ENCODE results near the gene OXSR1. TPM values are rescaled to one million over a fixed set of nuclear protein-coding genes. Genes with fewer than 3 reads are reported as not detected.

OXSR1 gene
- total RNA-seq, 6 experiments from 2014 or later: 12.0 to 20.3 (median 15.2) TPM

DNA sequence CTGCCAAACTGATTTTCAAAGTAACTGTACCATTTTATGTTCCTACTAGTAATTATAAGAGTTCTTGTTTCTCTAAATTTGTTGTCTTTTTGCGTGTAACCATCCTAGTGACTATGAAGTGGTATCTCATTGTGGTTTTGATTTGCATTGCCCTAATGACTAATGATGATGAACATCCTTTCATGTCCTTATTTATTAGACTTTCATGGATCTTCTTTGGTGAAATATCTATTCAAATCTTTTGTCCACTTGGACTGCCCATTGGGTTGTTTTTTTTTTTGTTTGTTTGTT is 3.6 kb downstream of the OXSR1 start:
- Histone ChIP-seq H3K27ac (no peak overlapping the region), H3K36me3 (no peaks in the 10 kb centered on the region), H3K9me3 (no peaks in the 10 kb centered on the region), H3K4me1 (peaks cover 0 to 25% (median 0%) of the 10 kb centered on the region in 4 donors), H3K4me3 (no peak overlapping the region), H3K27me3 (no peaks in the 10 kb centered on the region)
- TF ChIP-seq POLR2A (IDR thresholded peaks at IDR 0.05): no peak
- TF ChIP-seq, protein P1, sequence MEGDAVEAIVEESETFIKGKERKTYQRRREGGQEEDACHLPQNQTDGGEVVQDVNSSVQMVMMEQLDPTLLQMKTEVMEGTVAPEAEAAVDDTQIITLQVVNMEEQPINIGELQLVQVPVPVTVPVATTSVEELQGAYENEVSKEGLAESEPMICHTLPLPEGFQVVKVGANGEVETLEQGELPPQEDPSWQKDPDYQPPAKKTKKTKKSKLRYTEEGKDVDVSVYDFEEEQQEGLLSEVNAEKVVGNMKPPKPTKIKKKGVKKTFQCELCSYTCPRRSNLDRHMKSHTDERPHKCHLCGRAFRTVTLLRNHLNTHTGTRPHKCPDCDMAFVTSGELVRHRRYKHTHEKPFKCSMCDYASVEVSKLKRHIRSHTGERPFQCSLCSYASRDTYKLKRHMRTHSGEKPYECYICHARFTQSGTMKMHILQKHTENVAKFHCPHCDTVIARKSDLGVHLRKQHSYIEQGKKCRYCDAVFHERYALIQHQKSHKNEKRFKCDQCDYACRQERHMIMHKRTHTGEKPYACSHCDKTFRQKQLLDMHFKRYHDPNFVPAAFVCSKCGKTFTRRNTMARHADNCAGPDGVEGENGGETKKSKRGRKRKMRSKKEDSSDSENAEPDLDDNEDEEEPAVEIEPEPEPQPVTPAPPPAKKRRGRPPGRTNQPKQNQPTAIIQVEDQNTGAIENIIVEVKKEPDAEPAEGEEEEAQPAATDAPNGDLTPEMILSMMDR (IDR thresholded peaks at IDR 0.05): no peak
- WGBS (ENCODE audit: insufficient coverage, low coverage, low lambda C conversion rate, missing lambda C conversion rate): 75% methylated on average over 1 of the region's 1 CpG
- ATAC-seq: no peak
- intact Hi-C loops (cut with DNase I): no loop called here
- DNase-seq: no peak

DNA sequence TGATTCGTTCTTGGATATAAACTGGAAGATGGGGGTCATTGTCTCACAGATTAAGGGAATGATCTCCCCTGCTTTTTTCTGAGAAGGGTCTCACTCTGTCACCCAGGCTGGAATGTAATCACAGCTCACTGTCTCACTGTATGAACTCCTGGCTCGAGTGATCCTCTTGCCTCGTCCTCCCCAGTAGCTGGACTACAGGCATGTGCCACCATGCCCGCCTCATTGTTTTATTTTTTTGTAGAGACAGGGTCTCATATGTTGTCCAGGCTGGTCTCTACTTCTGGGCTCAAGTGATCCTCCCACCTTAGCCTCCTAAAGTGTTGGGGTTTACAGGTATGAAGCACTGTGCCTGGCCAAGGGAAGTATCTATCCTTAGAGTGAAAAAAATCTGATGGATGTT is 5.4 kb downstream of the OXSR1 start:
- intact Hi-C loops (cut with DNase I): no loop called here

DNA sequence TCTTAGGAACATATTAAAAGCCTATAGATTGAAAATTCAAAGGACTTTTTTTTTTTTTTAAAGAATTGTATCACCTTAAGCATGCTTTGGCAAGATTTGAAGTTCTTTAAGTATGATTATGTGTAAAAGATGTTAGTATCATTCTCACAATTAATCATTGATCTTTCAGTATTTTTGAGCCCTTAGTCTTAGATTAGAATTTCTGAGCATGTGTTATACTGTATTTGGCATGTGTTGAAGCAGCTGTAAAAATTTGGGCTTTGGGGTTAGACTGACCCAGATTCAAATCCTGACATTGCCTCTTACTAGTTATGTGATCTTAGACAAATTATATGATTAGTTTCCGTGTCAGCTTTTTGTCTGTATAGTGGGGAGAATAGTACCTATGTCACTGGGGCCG is 6.3 kb downstream of the OXSR1 start:
- TF ChIP-seq, protein P1 (IDR thresholded peaks at IDR 0.05): no peak
- no peak for TF ChIP-seq POLR2A (IDR thresholded peaks at IDR 0.05)
- Histone ChIP-seq H3K36me3 (no peaks in the 10 kb centered on the region), H3K4me3 (no peak overlapping the region), H3K27ac (no peak overlapping the region), H3K27me3 (no peaks in the 10 kb centered on the region), H3K9me3 (no peaks in the 10 kb centered on the region), H3K4me1 (peaks cover 0 to 15% (median 0%) of the 10 kb centered on the region in 4 donors)
- ATAC-seq: no peak
- no peak for DNase-seq
- intact Hi-C loops (cut with DNase I): no loop called here
- WGBS (ENCODE audit: insufficient coverage, low coverage, low lambda C conversion rate, missing lambda C conversion rate): 79% methylated on average over 2 of the region's 2 CpGs

More for the DNA sequence above, 5.4 kb downstream of the OXSR1 start:
- 78% methylated on average over 4 of the region's 4 CpGs for WGBS (ENCODE audit: insufficient coverage, low coverage, low lambda C conversion rate, missing lambda C conversion rate)
- ATAC-seq (no peak), DNase-seq (no peak)
- H3K4me1 ChIP-seq: peaks cover 0 to 21% (median 0%) of the 10 kb centered on the region in 4 donors
- H3K27ac ChIP-seq: no peak overlapping the region
- H3K27me3 ChIP-seq: no peaks in the 10 kb centered on the region
- no peaks in the 10 kb centered on the region for H3K36me3 ChIP-seq
- TF ChIP-seq, protein P1 (IDR thresholded peaks at IDR 0.05): no peak
- TF ChIP-seq POLR2A (IDR thresholded peaks at IDR 0.05): no peak
- no peaks in the 10 kb centered on the region for H3K9me3 ChIP-seq
- H3K4me3 ChIP-seq: no peak overlapping the region

DNA sequence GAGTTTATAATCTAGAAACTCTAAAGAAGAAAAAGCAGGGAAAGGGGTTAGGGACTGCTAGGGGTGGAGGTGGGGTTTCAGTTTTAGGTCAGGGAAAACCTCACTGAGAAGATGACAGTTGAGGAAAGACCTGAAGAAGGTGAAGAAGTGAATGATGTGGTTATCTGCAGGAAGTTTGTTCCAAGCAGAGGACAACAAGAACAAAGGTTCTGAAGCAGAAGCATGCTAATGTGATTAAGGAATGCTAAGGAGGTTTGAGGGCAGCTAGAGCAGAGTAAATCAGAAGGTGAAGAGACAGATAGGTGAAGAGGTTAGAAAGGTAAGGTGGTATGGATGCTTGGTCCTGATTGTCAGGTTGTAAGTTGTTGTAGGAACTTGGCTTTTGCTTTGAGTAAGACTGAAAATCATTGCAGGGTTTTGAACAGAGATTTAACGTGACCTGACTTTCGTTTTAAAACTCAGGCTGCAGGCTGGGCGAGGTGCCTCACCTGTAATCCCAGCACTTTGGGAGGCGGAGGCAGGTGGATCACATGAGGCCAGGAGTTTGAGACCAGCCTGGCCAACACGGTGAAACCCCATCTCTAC is 8.6 kb downstream of the OXSR1 start:
- DNase-seq (no peak), ATAC-seq (no peak)
- Histone ChIP-seq H3K4me1 (peaks cover 0 to 10% (median 0%) of the 10 kb centered on the region in 4 donors), H3K27ac (no peak overlapping the region), H3K9me3 (no peaks in the 10 kb centered on the region), H3K4me3 (no peak overlapping the region), H3K27me3 (no peaks in the 10 kb centered on the region), H3K36me3 (no peaks in the 10 kb centered on the region)
- no peak for TF ChIP-seq POLR2A (IDR thresholded peaks at IDR 0.05)
- TF ChIP-seq, protein P1 (IDR thresholded peaks at IDR 0.05): no peak
- WGBS (ENCODE audit: insufficient coverage, low coverage, low lambda C conversion rate, missing lambda C conversion rate): 80% methylated on average over 2 of the region's 5 CpGs
- intact Hi-C loops (cut with DNase I): no loop called here

DNA sequence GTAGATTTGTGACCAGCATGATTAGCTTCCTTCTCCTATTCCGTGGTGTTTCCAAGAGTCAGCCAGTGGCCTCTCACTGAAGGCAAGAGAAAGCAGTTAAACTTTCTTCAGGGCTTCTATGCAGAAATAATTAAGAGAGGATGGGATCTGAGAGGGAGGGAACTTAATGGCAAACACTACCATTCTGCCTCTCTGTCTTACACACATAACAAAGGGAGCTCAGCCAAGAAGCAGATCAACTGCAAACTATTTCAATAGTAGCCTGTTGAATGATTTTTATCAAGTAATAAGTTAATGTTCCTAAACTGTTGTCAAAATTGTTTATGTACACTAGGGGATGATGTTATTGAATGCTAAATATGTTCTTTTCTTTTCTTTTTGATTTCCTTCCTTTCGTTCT is 11.8 kb downstream of the OXSR1 start:
- no peak overlapping the region for H3K4me3 ChIP-seq
- intact Hi-C loops (cut with DNase I): no loop called here
- ATAC-seq (no peak), DNase-seq (no peak)
- H3K4me1 ChIP-seq: peaks cover 0 to 10% (median 0%) of the 10 kb centered on the region in 4 donors
- H3K27me3 ChIP-seq: no peaks in the 10 kb centered on the region
- TF ChIP-seq POLR2A (IDR thresholded peaks at IDR 0.05): no peak
- TF ChIP-seq, protein P1 (IDR thresholded peaks at IDR 0.05): no peak
- no peak overlapping the region for H3K27ac ChIP-seq
- no peaks in the 10 kb centered on the region for H3K9me3 ChIP-seq
- H3K36me3 ChIP-seq: no peaks in the 10 kb centered on the region
- WGBS (ENCODE audit: insufficient coverage, low coverage, low lambda C conversion rate, missing lambda C conversion rate): 61% methylated on average over 2 of the region's 2 CpGs
